ENCODE results near the gene REP15. TPM values are rescaled to one million over a fixed set of nuclear protein-coding genes. Genes with fewer than 3 reads are reported as not detected.

Gene REP15
- total and polyA plus RNA-seq, 2 of the 8 experiments (the other 6 are each of a cell fraction or from before 2014, with no cell fraction given): 0.06 to 0.73 TPM

DNA sequence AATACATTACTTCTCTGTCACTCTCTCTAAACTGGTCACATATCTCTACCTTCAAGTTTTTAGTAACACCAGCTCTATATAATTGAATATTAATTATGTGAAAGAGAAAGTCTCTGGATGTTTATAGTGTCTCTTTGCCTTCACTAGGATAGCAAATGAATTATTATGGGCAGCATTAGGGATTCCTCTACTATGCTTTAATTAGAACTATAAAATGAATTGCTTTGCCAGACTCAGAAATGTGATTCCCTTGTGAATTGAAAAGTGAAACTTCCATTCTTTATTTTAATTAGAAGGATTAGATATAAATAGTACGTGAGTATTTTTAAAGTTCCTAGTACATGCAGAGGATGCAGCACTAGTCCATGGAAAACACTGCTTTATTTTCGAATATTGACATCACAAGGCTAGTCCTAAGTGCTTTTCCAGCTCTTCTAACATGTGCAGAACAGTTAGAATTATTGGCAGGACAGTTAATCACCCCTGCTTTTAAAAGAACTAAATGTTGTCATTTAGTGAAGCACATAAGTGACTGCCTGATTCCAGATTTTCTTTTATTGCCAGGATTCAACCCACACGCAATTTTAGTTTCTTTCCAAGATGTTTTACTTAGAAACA lies 23.0 kb upstream of the REP15 start:
- H2AFZ ChIP-seq (ENCODE audit: low read length): no peak overlapping the region
- no peak overlapping the region for H2AK5ac ChIP-seq (ENCODE audit: low read depth, low read length)
- no peak overlapping the region for H3K9ac ChIP-seq (replicated peaks in 1 of 4; ENCODE audit: extremely low read depth in 1 of 4, low read depth in 3 of 4, low read length in 3 of 4)
- no peak overlapping the region for H3K4me2 ChIP-seq (ENCODE audit: insufficient read depth in 1 of 2, low read depth in 2 of 2, low read length in 2 of 2)
- FAIRE-seq: no peak
- no peaks in the 10 kb centered on the region for H3K36me3 ChIP-seq (ENCODE audit: control insufficient read depth in 2 of 4, insufficient read depth in 4 of 4, low read length in 3 of 4)
- H3K9me3 ChIP-seq (ENCODE audit: insufficient read depth in 2 of 2, low read depth in 1 of 2, low read length in 1 of 2): no peaks in the 10 kb centered on the region
- H3K79me1 ChIP-seq (ENCODE audit: low read depth, low read length): no peaks in the 10 kb centered on the region
- no peak overlapping the region for H3K4me3 ChIP-seq (ENCODE audit: extremely low read depth in 1 of 4, insufficient read depth in 2 of 4, low read depth in 3 of 4, low read length in 4 of 4)
- H3K56ac ChIP-seq (replicated peaks; ENCODE audit: insufficient read length, low read depth, low read length): no peak overlapping the region
- H3K79me2 ChIP-seq (ENCODE audit: control insufficient read depth in 1 of 2, insufficient read depth in 2 of 2, low read length in 2 of 2): no peaks in the 10 kb centered on the region
- H2BK5ac ChIP-seq (ENCODE audit: low read depth, low read length): no peak overlapping the region
- H4K8ac ChIP-seq (ENCODE audit: extremely low read depth, insufficient read depth, low read length): no peak overlapping the region
- H3K23me2 ChIP-seq (ENCODE audit: low read depth, low read length): no peaks in the 10 kb centered on the region
- POLR2A ChIA-PET (ENCODE audit: partially characterized antibody): no interaction called here
- WGBS, 2 experiments (ENCODE audit: extremely low coverage in 1 of 2, insufficient coverage in 1 of 2, insufficient read length in 1 of 2, insufficient replicate concordance in 2 of 2, low coverage in 1 of 2, low lambda C conversion rate in 2 of 2, missing lambda C conversion rate in 1 of 2): 93% methylated on average over 3 of the region's 3 CpGs; no CpG with 5 or more reads in 1 of the 2 experiments
- H4K5ac ChIP-seq (ENCODE audit: insufficient read length, low read depth, low read length): no peak overlapping the region
- H2BK12ac ChIP-seq (ENCODE audit: low read depth, low read length): no peak overlapping the region
- no peak for DNase-seq (ENCODE audit: low read depth in 1 of 2, low spot score in 2 of 2)
- no peaks in the 10 kb centered on the region for H3K27me3 ChIP-seq (replicated peaks in 1 of 4; ENCODE audit: control insufficient read depth in 3 of 4, extremely low read depth in 1 of 4, insufficient read depth in 3 of 4, low read length in 3 of 4)
- no peak overlapping the region for H2BK120ac ChIP-seq (replicated peaks; ENCODE audit: low read depth, low read length)
- H3K23ac ChIP-seq (ENCODE audit: insufficient read length): no peak overlapping the region
- no peak overlapping the region for H3K27ac ChIP-seq (ENCODE audit: low read depth, low read length)
- no peak overlapping the region for H2BK15ac ChIP-seq (ENCODE audit: low read length)
- H4K20me1 ChIP-seq (replicated peaks in 1 of 2; ENCODE audit: control insufficient read depth in 1 of 2, insufficient read depth in 2 of 2, low read length in 2 of 2): no peaks in the 10 kb centered on the region
- no peak overlapping the region for H3K4ac ChIP-seq (replicated peaks; ENCODE audit: insufficient read length, low read depth, low read length)
- H3K14ac ChIP-seq (ENCODE audit: insufficient read length): no peak overlapping the region
- H4K91ac ChIP-seq (replicated peaks; ENCODE audit: insufficient read length, low read length): no peak overlapping the region
- CTCF ChIA-PET (ENCODE audit: partially characterized antibody): no interaction called here
- H2BK20ac ChIP-seq (ENCODE audit: low read length): no peak overlapping the region
- H3K4me1 ChIP-seq (replicated peaks in 1 of 4; ENCODE audit: control insufficient read depth in 3 of 4, insufficient read depth in 4 of 4, low read length in 3 of 4): no peaks in the 10 kb centered on the region
- H3K18ac ChIP-seq (ENCODE audit: extremely low read depth, low read length): no peak overlapping the region
- TF ChIP-seq CBX8 (IDR thresholded peaks at IDR 0.05; ENCODE audit: borderline replicate concordance, low read depth, low read length) (no peak), NANOG (IDR thresholded peaks at IDR 0.05; ENCODE audit: insufficient read depth, low read depth, low read length, poor library complexity, severe bottlenecking) (no peak), HDAC2 (IDR thresholded peaks at IDR 0.05; ENCODE audit: borderline replicate concordance in 1 of 2, low read depth in 2 of 2, low read length in 2 of 2) (no peak), EGR1 (IDR thresholded peaks at IDR 0.05; ENCODE audit: borderline replicate concordance, low read depth, low read length) (no peak), GABPA (IDR thresholded peaks at IDR 0.05; ENCODE audit: borderline replicate concordance, insufficient read depth, low read length) (no peak), EZH2 (IDR thresholded peaks at IDR 0.05; ENCODE audit: low read depth, low read length, severe bottlenecking) (no peak), POLR2A (IDR thresholded peaks at IDR 0.05; ENCODE audit: control extremely low read depth in 1 of 2, low read depth in 2 of 2, low read length in 2 of 2) (no peak), CBX5 (IDR thresholded peaks at IDR 0.05; ENCODE audit: low read depth, low read length) (no peak), HDAC6 (IDR thresholded peaks at IDR 0.05; ENCODE audit: low read depth, low read length) (no peak), RNF2 (IDR thresholded peaks at IDR 0.05; ENCODE audit: borderline replicate concordance, low read depth, low read length, missing control alignments, poor library complexity, severe bottlenecking) (no peak), SIRT6 (IDR thresholded peaks at IDR 0.05; ENCODE audit: low read length) (no peak), CHD1 (IDR thresholded peaks at IDR 0.05; ENCODE audit: low read depth, low read length) (no peak), TAF7 (optimal IDR thresholded peaks at IDR 0.05; ENCODE audit: borderline replicate concordance, low read depth, low read length) (no peak), BCL11A (IDR thresholded peaks at IDR 0.05; ENCODE audit: low read depth in 2 of 2, low read length in 2 of 2) (no peak)
